Measurements from ENCODE around the gene SETD2. TPM values are rescaled to one million over a fixed set of nuclear protein-coding genes. Genes with fewer than 3 reads are reported as not detected.

SETD2 gene
- total and polyA plus RNA-seq, 2 experiments from 2014 or later: 11.9 to 37.8 TPM

DNA sequence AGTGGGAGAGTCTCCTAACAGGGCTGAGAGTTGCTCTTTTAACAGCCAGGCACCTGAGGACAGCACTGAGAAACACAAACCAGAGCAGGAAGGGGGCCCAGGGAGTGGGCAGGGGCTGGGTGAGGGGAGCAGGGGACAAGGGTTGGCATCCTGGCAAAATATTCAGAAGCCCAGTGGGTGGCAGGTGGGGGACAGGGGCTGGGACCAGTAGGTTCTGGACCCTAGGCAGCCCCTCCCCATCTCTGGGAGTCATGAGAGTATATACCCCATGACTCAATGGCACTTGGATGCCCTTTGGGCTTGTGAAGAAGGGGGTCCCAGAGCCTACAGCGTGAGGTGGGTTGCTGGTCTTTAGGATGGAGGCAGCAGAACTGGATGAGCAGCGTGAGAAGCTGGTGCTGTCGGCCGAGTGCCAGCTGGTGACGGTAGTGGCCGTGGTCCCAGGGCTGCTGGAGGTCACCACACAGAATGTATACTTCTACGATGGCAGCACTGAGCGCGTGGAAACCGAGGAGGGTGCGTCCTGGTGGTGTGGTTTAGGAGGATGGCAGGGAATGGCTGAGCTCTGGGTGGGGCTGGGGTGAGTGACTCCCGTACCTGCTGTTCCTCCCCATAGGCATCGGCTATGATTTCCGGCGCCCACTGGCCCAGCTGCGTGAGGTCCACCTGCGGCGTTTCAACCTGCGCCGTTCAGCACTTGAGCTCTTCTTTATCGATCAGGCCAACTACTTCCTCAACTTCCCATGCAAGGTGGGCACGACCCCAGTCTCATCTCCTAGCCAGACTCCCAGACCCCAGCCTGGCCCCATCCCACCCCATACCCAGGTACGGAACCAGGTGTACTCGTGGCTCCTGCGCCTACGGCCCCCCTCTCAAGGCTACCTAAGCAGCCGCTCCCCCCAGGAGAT is 160.2 kb downstream of the SETD2 start:
- Histone ChIP-seq H4K20me1 (ENCODE audit: insufficient read depth, poor library complexity, severe bottlenecking) (no peaks in the 10 kb centered on the region), H3K27ac (no peak overlapping the region), H3K9me3 (ENCODE audit: low read depth) (no peaks in the 10 kb centered on the region), H3K4me2 (no peak overlapping the region), H3K79me2 (no peaks in the 10 kb centered on the region), H3K27me3 (no peaks in the 10 kb centered on the region), H3K9me2 (replicated peaks; ENCODE audit: insufficient read depth) (no peaks in the 10 kb centered on the region), H2AFZ (no peak overlapping the region), H3K36me3 (replicated peaks; ENCODE audit: insufficient read depth, low read depth) (no peaks in the 10 kb centered on the region), H3K4me1 (ENCODE audit: insufficient read depth) (no peaks in the 10 kb centered on the region), H3K4me3 (no peak overlapping the region)
- WGBS (ENCODE audit: low lambda C conversion rate, missing lambda C conversion rate): 98% methylated on average over 19 of the region's 27 CpGs
- TF ChIP-seq EZH2phosphoT487 (IDR thresholded peaks at IDR 0.05; ENCODE audit: low read depth, severe bottlenecking, unreplicated experiment) (no peak), EZH2 (IDR thresholded peaks at IDR 0.05; ENCODE audit: borderline replicate concordance) (no peak)
- TF ChIP-seq, protein P1, sequence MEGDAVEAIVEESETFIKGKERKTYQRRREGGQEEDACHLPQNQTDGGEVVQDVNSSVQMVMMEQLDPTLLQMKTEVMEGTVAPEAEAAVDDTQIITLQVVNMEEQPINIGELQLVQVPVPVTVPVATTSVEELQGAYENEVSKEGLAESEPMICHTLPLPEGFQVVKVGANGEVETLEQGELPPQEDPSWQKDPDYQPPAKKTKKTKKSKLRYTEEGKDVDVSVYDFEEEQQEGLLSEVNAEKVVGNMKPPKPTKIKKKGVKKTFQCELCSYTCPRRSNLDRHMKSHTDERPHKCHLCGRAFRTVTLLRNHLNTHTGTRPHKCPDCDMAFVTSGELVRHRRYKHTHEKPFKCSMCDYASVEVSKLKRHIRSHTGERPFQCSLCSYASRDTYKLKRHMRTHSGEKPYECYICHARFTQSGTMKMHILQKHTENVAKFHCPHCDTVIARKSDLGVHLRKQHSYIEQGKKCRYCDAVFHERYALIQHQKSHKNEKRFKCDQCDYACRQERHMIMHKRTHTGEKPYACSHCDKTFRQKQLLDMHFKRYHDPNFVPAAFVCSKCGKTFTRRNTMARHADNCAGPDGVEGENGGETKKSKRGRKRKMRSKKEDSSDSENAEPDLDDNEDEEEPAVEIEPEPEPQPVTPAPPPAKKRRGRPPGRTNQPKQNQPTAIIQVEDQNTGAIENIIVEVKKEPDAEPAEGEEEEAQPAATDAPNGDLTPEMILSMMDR (IDR thresholded peaks at IDR 0.05; ENCODE audit: poor library complexity): no peak
- DNase-seq (ENCODE audit: low spot score): no peak

DNA sequence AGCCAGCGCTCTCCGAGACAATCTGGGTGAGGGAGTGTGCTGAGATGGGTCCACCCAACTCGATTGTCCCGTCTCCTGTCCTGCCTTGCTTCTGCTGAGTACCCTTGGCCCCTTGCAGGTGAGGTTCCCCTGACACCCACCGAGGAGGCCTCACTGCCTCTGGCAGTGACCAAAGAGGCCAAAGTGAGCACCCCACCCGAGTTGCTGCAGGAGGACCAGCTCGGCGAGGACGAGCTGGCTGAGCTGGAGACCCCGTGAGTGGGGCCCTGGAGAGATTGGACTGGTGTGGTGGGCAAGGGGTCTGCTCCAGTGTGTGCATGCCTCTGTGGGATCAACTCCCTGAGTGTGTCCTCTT is 160.9 kb downstream of the SETD2 start:
- no peak overlapping the region for H2AFZ ChIP-seq
- H3K9me2 ChIP-seq (replicated peaks; ENCODE audit: insufficient read depth): no peaks in the 10 kb centered on the region
- no peak overlapping the region for H3K4me2 ChIP-seq
- H3K4me3 ChIP-seq: no peak overlapping the region
- TF ChIP-seq, protein P1 (IDR thresholded peaks at IDR 0.05; ENCODE audit: poor library complexity): no peak
- TF ChIP-seq EZH2 (IDR thresholded peaks at IDR 0.05; ENCODE audit: borderline replicate concordance) (no peak), EZH2phosphoT487 (IDR thresholded peaks at IDR 0.05; ENCODE audit: low read depth, severe bottlenecking, unreplicated experiment) (no peak)
- no peaks in the 10 kb centered on the region for H4K20me1 ChIP-seq (ENCODE audit: insufficient read depth, poor library complexity, severe bottlenecking)
- H3K9me3 ChIP-seq (ENCODE audit: low read depth): no peaks in the 10 kb centered on the region
- 91% methylated on average over 8 of the region's 10 CpGs for WGBS (ENCODE audit: low lambda C conversion rate, missing lambda C conversion rate)
- no peaks in the 10 kb centered on the region for H3K36me3 ChIP-seq (replicated peaks; ENCODE audit: insufficient read depth, low read depth)
- H3K79me2 ChIP-seq: no peaks in the 10 kb centered on the region
- H3K4me1 ChIP-seq (ENCODE audit: insufficient read depth): peaks cover 4% of the 10 kb centered on the region
- H3K27ac ChIP-seq: no peak overlapping the region
- H3K27me3 ChIP-seq: no peaks in the 10 kb centered on the region
- no peak for DNase-seq (ENCODE audit: low spot score)

DNA sequence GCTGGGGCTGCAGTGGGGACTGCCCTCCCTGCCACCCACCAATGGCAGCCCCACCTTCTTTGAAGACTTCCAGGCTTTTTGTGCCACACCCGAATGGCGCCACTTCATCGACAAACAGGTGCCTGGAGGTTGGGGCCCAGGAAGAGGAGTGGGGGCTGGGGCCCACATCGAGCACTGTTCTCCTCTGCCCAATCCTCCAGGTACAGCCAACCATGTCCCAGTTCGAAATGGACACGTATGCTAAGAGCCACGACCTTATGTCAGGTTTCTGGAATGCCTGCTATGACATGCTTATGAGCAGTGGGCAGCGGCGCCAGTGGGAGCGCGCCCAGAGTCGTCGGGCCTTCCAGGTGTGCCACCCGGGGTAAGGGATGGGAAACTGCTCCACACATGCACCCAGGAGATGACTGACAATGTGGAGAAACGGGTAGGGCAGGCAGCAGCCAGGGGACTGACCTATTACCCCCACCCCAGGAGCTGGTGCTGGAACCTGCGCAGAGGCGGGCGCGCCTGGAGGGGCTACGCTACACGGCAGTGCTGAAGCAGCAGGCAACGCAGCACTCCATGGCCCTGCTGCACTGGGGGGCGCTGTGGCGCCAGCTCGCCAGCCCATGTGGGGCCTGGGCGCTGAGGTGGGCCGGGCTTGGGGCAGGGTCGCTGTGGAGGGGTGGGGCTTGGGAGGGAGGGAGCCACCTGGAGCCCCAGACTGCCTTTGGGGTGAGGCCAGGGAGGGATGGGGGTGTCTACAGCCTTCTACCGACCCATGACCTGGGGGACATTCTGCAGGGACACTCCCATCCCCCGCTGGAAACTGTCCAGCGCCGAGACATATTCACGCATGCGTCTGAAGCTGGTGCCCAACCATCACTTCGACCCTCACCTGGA is 161.5 kb downstream of the SETD2 start:
- Histone ChIP-seq H3K4me2 (no peak overlapping the region), H3K4me1 (ENCODE audit: insufficient read depth) (peaks cover 5% of the 10 kb centered on the region), H3K79me2 (no peaks in the 10 kb centered on the region), H2AFZ (no peak overlapping the region), H3K9me3 (ENCODE audit: low read depth) (no peaks in the 10 kb centered on the region), H3K27ac (no peak overlapping the region), H4K20me1 (ENCODE audit: insufficient read depth, poor library complexity, severe bottlenecking) (no peaks in the 10 kb centered on the region), H3K27me3 (no peaks in the 10 kb centered on the region), H3K36me3 (replicated peaks; ENCODE audit: insufficient read depth, low read depth) (no peaks in the 10 kb centered on the region), H3K9me2 (replicated peaks; ENCODE audit: insufficient read depth) (no peaks in the 10 kb centered on the region), H3K4me3 (no peak overlapping the region)
- WGBS (ENCODE audit: low lambda C conversion rate, missing lambda C conversion rate): 91% methylated on average over 32 of the region's 35 CpGs
- no peak for DNase-seq (ENCODE audit: low spot score)
- TF ChIP-seq, protein P1 (IDR thresholded peaks at IDR 0.05; ENCODE audit: poor library complexity): no peak
- TF ChIP-seq EZH2 (IDR thresholded peaks at IDR 0.05; ENCODE audit: borderline replicate concordance) (no peak), EZH2phosphoT487 (IDR thresholded peaks at IDR 0.05; ENCODE audit: low read depth, severe bottlenecking, unreplicated experiment) (no peak)
